ENCODE data around the gene DENND4A.

Gene DENND4A

DNA sequence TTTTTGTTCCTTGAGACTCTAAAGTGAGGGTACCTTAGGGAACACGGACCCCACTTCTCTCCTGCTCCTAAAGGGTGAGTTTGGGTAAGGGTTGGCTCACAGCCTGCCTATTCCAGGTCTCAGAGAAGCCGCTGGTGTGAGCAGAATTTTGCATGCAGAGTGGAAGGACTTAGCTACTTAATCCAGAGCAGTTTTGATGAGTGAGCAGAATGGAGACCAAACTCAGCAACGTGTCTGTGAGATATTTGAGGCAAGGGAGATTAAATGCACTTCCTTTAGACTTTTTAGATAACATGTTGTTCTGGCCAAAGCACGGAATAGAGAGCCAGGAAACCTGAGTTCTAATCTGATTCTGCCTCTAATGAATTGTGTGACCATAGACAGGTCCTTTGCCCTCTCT, 165.2 kb downstream of the DENND4A start:
- no peaks in the 10 kb centered on the region for H3K4me1 ChIP-seq (ENCODE audit: control insufficient read depth, insufficient read depth, low read length)
- H3K9me3 ChIP-seq (ENCODE audit: control insufficient read depth, insufficient read depth, low read depth, low read length), result no peaks in the 10 kb centered on the region
- H3K4me3 ChIP-seq (ENCODE audit: low read depth, low read length), result no peak overlapping the region
- POLR2A ChIA-PET, result no interaction called here
- CTCF ChIA-PET, result interaction anchor here (0.6 to 5.2 kb wide), 3 partner anchors 10 to 30 kb away, joined by 3 to 36 read pairs (median 4); no protein-coding TSS in a partner anchor
- TF ChIP-seq, protein P1, sequence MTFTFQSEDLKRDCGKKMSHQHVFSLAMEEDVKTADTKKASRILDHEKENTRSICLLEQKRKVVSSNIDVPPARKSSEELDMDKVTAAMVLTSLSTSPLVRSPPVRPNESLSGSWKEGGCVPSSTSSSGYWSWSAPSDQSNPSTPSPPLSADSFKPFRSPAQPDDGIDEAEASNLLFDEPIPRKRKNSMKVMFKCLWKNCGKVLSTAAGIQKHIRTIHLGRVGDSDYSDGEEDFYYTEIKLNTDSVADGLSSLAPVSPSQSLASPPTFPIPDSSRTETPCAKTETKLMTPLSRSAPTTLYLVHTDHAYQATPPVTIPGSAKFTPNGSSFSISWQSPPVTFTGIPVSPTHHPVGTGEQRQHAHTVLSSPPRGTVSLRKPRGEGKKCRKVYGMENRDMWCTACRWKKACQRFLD (tag by site-specific recombination; IDR thresholded peaks at IDR 0.05), result no peak
- TF ChIP-seq ZNF155 (tag by site-specific recombination; IDR thresholded peaks at IDR 0.05), result no peak
- no peak overlapping the region for H3K27ac ChIP-seq (ENCODE audit: extremely low read depth, low read depth, low read length)
- peaks cover 0 to 25% of the 10 kb centered on the region in 2 experiments; a peak in 1 of 3 replicates for H3K36me3 ChIP-seq (ENCODE audit: control insufficient read depth in 2 of 2, insufficient read depth in 1 of 2, low read length in 2 of 2)

DNA sequence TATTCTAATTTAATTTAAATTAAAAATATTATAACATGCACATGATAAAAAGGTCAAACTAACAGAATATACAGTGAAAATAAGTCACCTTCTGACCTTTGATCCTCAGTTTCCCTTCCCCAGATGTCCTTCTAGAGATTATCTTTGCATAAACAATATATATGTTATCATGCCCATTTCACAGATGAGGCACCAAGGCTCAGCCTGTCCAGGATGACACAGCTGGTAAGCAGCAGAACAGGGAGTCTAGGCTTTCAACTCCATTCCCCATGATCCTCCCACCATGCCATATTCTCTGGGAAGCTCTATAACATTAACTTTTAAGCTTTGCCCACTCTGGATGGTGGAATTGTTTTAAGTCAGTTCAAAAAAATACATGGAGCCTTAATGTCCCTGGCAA, 169.0 kb downstream of the DENND4A start:
- Histone ChIP-seq H3K27ac (ENCODE audit: extremely low read depth, low read depth, low read length) (no peak overlapping the region), H3K9me3 (ENCODE audit: control insufficient read depth, insufficient read depth, low read depth, low read length) (no peaks in the 10 kb centered on the region), H3K4me3 (ENCODE audit: low read depth, low read length) (no peak overlapping the region), H3K36me3 (ENCODE audit: control insufficient read depth in 2 of 2, insufficient read depth in 1 of 2, low read length in 2 of 2) (peaks cover 0 to 25% of the 10 kb centered on the region in 2 experiments; a peak in 1 of 3 replicates), H3K4me1 (ENCODE audit: control insufficient read depth, insufficient read depth, low read length) (no peaks in the 10 kb centered on the region)
- TF ChIP-seq ZNF600 (tag by site-specific recombination; IDR thresholded peaks at IDR 0.05) (no peak), ZNF501 (tag by site-specific recombination; IDR thresholded peaks at IDR 0.05) (no peak), ZBTB1 (tag by site-specific recombination; IDR thresholded peaks at IDR 0.05) (no peak), YY1 (tag by site-specific recombination; IDR thresholded peaks at IDR 0.05) (no peak), BCL11B (tag by site-specific recombination; IDR thresholded peaks at IDR 0.05; ENCODE audit: low read depth) (no peak), ZNF664 (tag by site-specific recombination; IDR thresholded peaks at IDR 0.05) (no peak), GLI4 (tag by site-specific recombination; IDR thresholded peaks at IDR 0.05) (no peak), ZNF610 (tag by site-specific recombination; IDR thresholded peaks at IDR 0.05; ENCODE audit: borderline replicate concordance) (no peak), ZNF114 (tag by site-specific recombination; IDR thresholded peaks at IDR 0.05) (no peak), ZNF354C (tag by site-specific recombination; IDR thresholded peaks at IDR 0.05; ENCODE audit: borderline replicate concordance, low read depth) (no peak), ZNF416 (tag by site-specific recombination; IDR thresholded peaks at IDR 0.05) (no peak)
- TF ChIP-seq, protein P2, sequence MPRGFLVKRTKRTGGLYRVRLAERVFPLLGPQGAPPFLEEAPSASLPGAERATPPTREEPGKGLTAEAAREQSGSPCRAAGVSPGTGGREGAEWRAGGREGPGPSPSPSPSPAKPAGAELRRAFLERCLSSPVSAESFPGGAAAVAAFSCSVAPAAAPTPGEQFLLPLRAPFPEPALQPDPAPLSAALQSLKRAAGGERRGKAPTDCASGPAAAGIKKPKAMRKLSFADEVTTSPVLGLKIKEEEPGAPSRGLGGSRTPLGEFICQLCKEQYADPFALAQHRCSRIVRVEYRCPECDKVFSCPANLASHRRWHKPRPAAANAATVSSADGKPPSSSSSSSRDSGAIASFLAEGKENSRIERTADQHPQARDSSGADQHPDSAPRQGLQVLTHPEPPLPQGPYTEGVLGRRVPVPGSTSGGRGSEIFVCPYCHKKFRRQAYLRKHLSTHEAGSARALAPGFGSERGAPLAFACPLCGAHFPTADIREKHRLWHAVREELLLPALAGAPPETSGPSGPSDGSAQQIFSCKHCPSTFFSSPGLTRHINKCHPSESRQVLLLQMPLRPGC (tag by site-specific recombination; IDR thresholded peaks at IDR 0.05), result no peak
- ChIA-PET POLR2A (no interaction called here), CTCF (interaction anchor here (1.0 to 2.9 kb wide), 2 partner anchors 12 to 16 kb away, joined by 3 to 9 read pairs; partner anchors contain the start of gene INTS14)

DNA sequence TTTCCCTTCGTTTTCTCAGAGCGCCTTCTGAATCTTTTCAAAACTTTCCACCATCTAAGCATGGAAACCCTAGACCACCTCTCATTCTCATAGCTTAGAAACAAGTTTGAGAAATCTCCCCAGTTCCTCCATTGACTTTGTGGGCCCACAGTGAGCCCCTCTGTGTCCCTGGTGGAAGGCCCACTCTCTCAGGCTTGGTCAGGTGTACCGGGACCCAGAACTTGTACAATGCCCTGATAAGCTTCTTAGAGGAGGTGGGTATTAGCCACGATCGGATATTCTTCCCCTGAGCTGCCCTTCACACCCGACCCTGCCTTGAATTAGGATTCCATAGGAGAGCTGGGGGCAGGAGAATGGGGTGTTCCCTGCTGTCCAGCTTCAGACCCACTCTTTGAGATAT, 170.5 kb downstream of the DENND4A start, which contains the start of gene SLC24A1:
TSS of gene SLC24A1 (plus strand) at position 301 of the 400 bp plus-strand sequence. CDS start 2,143 bp downstream, outside the sequence.
- ChIA-PET CTCF (interaction anchor here (1.3 to 2.9 kb wide), 2 partner anchors 11 to 17 kb away, joined by 4 to 9 read pairs; partner anchors contain the start of gene INTS14), POLR2A (interaction anchor here (0.8 to 2.1 kb wide), 2 partner anchors 11 to 105 kb away, joined by 7 to 11 read pairs; partner anchors contain the start of gene INTS14)
- H3K4me1 ChIP-seq (ENCODE audit: control insufficient read depth, insufficient read depth, low read length), result no peaks in the 10 kb centered on the region
- no peak within 1 kb of the TSS for H3K27ac ChIP-seq (ENCODE audit: extremely low read depth, low read depth, low read length)
- H3K4me3 ChIP-seq (ENCODE audit: low read depth, low read length), result no peak within 1 kb of the TSS
- no peaks in the 10 kb centered on the region for H3K9me3 ChIP-seq (ENCODE audit: control insufficient read depth, insufficient read depth, low read depth, low read length)
- peaks cover 0 to 25% of the 10 kb centered on the region in 2 experiments; a peak in 1 of 3 replicates for H3K36me3 ChIP-seq (ENCODE audit: control insufficient read depth in 2 of 2, insufficient read depth in 1 of 2, low read length in 2 of 2)
- TF ChIP-seq ZNF311 (tag by site-specific recombination; IDR thresholded peaks at IDR 0.05; ENCODE audit: borderline replicate concordance) (no peak), ZNF548 (tag by site-specific recombination; IDR thresholded peaks at IDR 0.05) (no peak), ZNF707 (tag by site-specific recombination; IDR thresholded peaks at IDR 0.05) (no peak), MZF1 (tag by site-specific recombination; IDR thresholded peaks at IDR 0.05; ENCODE audit: borderline replicate concordance) (no peak), ZNF266 (tag by site-specific recombination; IDR thresholded peaks at IDR 0.05; ENCODE audit: low read depth) (no peak), ZFHX2 (tag by site-specific recombination; conservative IDR thresholded peaks at IDR 0.05) (no peak), ZNF776 (tag by site-specific recombination; IDR thresholded peaks at IDR 0.05; ENCODE audit: borderline replicate concordance) (no peak), KLF8 (tag by site-specific recombination; IDR thresholded peaks at IDR 0.05) (no peak)
- TF ChIP-seq, protein P3, sequence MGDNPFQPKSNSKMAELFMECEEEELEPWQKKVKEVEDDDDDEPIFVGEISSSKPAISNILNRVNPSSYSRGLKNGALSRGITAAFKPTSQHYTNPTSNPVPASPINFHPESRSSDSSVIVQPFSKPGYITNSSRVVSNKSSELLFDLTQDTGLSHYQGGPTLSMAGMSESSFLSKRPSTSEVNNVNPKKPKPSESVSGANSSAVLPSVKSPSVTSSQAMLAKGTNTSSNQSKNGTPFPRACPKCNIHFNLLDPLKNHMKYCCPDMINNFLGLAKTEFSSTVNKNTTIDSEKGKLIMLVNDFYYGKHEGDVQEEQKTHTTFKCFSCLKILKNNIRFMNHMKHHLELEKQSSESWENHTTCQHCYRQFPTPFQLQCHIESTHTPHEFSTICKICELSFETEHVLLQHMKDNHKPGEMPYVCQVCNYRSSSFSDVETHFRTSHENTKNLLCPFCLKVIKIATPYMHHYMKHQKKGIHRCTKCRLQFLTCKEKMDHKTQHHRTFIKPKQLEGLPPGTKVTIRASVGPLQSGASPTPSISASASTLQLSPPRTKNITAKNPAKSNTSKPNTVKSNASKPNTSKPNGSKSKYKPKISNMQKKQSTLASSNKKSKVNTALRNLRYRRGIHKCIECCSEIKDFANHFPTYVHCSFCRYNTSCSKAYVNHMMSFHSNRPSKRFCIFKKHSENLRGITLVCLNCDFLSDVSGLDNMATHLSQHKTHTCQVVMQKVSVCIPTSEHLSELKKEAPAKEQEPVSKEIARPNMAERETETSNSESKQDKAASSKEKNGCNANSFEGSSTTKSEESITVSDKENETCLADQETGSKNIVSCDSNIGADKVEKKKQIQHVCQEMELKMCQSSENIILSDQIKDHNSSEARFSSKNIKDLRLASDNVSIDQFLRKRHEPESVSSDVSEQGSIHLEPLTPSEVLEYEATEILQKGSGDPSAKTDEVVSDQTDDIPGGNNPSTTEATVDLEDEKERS (tag by site-specific recombination; IDR thresholded peaks at IDR 0.05), result no peak
- TF ChIP-seq, protein P4, sequence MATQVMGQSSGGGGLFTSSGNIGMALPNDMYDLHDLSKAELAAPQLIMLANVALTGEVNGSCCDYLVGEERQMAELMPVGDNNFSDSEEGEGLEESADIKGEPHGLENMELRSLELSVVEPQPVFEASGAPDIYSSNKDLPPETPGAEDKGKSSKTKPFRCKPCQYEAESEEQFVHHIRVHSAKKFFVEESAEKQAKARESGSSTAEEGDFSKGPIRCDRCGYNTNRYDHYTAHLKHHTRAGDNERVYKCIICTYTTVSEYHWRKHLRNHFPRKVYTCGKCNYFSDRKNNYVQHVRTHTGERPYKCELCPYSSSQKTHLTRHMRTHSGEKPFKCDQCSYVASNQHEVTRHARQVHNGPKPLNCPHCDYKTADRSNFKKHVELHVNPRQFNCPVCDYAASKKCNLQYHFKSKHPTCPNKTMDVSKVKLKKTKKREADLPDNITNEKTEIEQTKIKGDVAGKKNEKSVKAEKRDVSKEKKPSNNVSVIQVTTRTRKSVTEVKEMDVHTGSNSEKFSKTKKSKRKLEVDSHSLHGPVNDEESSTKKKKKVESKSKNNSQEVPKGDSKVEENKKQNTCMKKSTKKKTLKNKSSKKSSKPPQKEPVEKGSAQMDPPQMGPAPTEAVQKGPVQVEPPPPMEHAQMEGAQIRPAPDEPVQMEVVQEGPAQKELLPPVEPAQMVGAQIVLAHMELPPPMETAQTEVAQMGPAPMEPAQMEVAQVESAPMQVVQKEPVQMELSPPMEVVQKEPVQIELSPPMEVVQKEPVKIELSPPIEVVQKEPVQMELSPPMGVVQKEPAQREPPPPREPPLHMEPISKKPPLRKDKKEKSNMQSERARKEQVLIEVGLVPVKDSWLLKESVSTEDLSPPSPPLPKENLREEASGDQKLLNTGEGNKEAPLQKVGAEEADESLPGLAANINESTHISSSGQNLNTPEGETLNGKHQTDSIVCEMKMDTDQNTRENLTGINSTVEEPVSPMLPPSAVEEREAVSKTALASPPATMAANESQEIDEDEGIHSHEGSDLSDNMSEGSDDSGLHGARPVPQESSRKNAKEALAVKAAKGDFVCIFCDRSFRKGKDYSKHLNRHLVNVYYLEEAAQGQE (tag by site-specific recombination; IDR thresholded peaks at IDR 0.05), result no peak

Data from HEK293 (cell line).